ENCODE data around the gene ASIC2. TPM values are rescaled to one million over a fixed set of nuclear protein-coding genes. Genes with fewer than 3 reads are reported as not detected.

Gene ASIC2
- total and polyA plus RNA-seq, 2 experiments from 2014 or later, result 0.52 to 2.8 TPM

DNA sequence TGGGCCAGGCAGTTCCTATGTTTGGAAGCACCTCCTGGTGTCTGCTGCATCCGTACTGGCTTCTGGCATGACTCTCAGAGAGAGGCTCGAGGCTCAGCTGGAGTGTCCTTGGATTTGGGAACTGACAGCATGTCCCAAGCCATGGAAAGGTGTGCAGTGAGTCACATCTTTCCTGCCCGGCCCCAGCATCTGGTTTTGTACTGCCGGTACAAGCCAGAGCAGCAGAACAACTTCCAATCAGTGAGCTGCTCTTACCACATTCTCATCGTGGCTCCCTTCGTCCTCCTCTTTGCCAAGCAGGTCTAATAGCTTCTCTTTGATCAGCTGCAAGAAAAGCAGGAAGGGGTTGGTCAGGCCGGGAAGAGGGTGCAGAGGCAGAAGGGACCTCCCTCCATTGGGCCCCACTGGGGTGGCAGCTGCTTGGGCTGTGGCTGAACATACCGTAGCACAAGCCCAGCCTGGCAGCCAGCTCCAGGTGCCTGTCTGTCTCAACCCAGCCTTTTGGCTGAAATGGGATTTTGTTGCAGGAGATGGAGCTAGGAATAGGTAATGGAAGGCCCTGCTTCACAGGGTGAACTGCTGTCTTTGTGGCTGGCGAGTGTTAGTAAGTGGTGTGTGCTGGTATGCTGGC is 277.3 kb downstream of the ASIC2 start (continued):
- TF ChIP-seq, protein P1, sequence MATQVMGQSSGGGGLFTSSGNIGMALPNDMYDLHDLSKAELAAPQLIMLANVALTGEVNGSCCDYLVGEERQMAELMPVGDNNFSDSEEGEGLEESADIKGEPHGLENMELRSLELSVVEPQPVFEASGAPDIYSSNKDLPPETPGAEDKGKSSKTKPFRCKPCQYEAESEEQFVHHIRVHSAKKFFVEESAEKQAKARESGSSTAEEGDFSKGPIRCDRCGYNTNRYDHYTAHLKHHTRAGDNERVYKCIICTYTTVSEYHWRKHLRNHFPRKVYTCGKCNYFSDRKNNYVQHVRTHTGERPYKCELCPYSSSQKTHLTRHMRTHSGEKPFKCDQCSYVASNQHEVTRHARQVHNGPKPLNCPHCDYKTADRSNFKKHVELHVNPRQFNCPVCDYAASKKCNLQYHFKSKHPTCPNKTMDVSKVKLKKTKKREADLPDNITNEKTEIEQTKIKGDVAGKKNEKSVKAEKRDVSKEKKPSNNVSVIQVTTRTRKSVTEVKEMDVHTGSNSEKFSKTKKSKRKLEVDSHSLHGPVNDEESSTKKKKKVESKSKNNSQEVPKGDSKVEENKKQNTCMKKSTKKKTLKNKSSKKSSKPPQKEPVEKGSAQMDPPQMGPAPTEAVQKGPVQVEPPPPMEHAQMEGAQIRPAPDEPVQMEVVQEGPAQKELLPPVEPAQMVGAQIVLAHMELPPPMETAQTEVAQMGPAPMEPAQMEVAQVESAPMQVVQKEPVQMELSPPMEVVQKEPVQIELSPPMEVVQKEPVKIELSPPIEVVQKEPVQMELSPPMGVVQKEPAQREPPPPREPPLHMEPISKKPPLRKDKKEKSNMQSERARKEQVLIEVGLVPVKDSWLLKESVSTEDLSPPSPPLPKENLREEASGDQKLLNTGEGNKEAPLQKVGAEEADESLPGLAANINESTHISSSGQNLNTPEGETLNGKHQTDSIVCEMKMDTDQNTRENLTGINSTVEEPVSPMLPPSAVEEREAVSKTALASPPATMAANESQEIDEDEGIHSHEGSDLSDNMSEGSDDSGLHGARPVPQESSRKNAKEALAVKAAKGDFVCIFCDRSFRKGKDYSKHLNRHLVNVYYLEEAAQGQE (IDR thresholded peaks at IDR 0.05; ENCODE audit: unreplicated experiment), result no peak
- TF ChIP-seq ZNF462 (CRISPR knock-in tag; IDR thresholded peaks at IDR 0.05), result no peak
- TF ChIP-seq EZH2 (IDR thresholded peaks at IDR 0.05; ENCODE audit: low read depth, unreplicated experiment), result no peak
- TF ChIP-seq ZNF331 (CRISPR knock-in tag; IDR thresholded peaks at IDR 0.05; ENCODE audit: low read depth), result no peak

- H3F3A ChIP-seq (replicated peaks; ENCODE audit: low read depth), result no peaks in the 10 kb centered on the region
- no peaks in the 10 kb centered on the region for H3K27me3 ChIP-seq (ENCODE audit: insufficient read depth)
- H3K4me2 ChIP-seq, result no peak overlapping the region
- Mint-ChIP-seq H3K9me3 (no peaks in the 10 kb centered on the region; the same call in 2 of the 3 replicates), H3K4me3 (no peak overlapping the region), H3K27ac (no peak overlapping the region), H3K27me3 (ENCODE audit: insufficient read depth, low read depth, poor library complexity) (peaks cover 6% of the 10 kb centered on the region), H3K4me1 (no peaks in the 10 kb centered on the region; the same call in 2 of the 3 replicates), H3K36me3 (ENCODE audit: low read depth) (no peaks in the 10 kb centered on the region)
- H4K20me1 ChIP-seq (replicated peaks; ENCODE audit: insufficient read depth), result no peaks in the 10 kb centered on the region; the same call in 1 of the 2 replicates
- H2AFZ ChIP-seq, result no peak overlapping the region
- H3K27ac ChIP-seq (ENCODE audit: low read depth), result no peak overlapping the region
- H3K9me2 ChIP-seq (ENCODE audit: insufficient read depth), result no peaks in the 10 kb centered on the region
- DNase-seq (ENCODE audit: low spot score) (no peak), ATAC-seq (no peak)
- no peaks in the 10 kb centered on the region for H3K36me3 ChIP-seq (ENCODE audit: insufficient read depth)
- no peaks in the 10 kb centered on the region for H3K79me2 ChIP-seq (replicated peaks; ENCODE audit: insufficient read depth)
- no peak overlapping the region for H3K4me3 ChIP-seq
- no peaks in the 10 kb centered on the region for H3K4me1 ChIP-seq (ENCODE audit: insufficient read depth)
- TF ChIP-seq POLR2AphosphoS5 (IDR thresholded peaks at IDR 0.05; ENCODE audit: low read depth) (no peak), ZNF114 (CRISPR knock-in tag; IDR thresholded peaks at IDR 0.05) (no peak), ZNF331 (CRISPR knock-in tag; IDR thresholded peaks at IDR 0.05; ENCODE audit: low read depth) (no peak), CREB1 (CRISPR knock-in tag; IDR thresholded peaks at IDR 0.05; ENCODE audit: low read depth) (no peak), CTCF (conservative IDR thresholded peaks at IDR 0.05; ENCODE audit: low read depth in 2 of 2) (no peak), EZH2phosphoT487 (IDR thresholded peaks at IDR 0.05; ENCODE audit: unreplicated experiment) (no peak), STAT1 (IDR thresholded peaks at IDR 0.05; ENCODE audit: unreplicated experiment) (no peak), JUNB (IDR thresholded peaks at IDR 0.05; ENCODE audit: unreplicated experiment) (no peak)
- TF ChIP-seq, protein P2, sequence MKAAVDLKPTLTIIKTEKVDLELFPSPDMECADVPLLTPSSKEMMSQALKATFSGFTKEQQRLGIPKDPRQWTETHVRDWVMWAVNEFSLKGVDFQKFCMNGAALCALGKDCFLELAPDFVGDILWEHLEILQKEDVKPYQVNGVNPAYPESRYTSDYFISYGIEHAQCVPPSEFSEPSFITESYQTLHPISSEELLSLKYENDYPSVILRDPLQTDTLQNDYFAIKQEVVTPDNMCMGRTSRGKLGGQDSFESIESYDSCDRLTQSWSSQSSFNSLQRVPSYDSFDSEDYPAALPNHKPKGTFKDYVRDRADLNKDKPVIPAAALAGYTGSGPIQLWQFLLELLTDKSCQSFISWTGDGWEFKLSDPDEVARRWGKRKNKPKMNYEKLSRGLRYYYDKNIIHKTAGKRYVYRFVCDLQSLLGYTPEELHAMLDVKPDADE (IDR thresholded peaks at IDR 0.05), result no peak
These were observed 278.3 kb downstream of the ASIC2 start for GRCh38 chr17:33014751-33015150.
